GM12878 (cell line): Measurements from ENCODE around the gene NCAPD2. TPM values are rescaled to one million over a fixed set of nuclear protein-coding genes. Genes with fewer than 3 reads are reported as not detected.

ENCODE experiments used
- ATAC-seq: fragments of 200-7000 bp; cut with Tn5 transposase; 3 replicates; pipeline ENCODE4 v1.9.1; 2020; ENCODE audit warnings: mild to moderate bottlenecking, moderate library complexity
- BruUV-seq: library from RNA; stranded (reverse); fragments of 400-500 nt; replicated peaks from 2 replicates; lab custom pipeline; 2021; lab: Mats Ljungman, UMichigan
- CTCF ChIA-PET: fragments of 300-600 bp; sonication (Branson Sonifier 250); formaldehyde crosslinking; extraction: SDS; loops from one replicate; lab custom pipeline; 2021; ENCODE audit warnings: inconsistent platforms; lab: Yijun Ruan, JAX
- POLR2A ChIA-PET: fragments of 350-600 bp; formaldehyde crosslinking; extraction: SDS; loops from one replicate; lab custom pipeline; 2021; ENCODE audit warnings: inconsistent platforms; lab: Charles Lee
- RAD21 ChIA-PET: fragments of 300-600 bp; sonication (Branson Sonifier 250); formaldehyde crosslinking; loops from one replicate; lab custom pipeline; 2023; ENCODE audit warnings: antibody characterized with exemption; ENCODE audit not compliant: unreplicated experiment; lab: Charles Lee
- SMC1A ChIA-PET: fragments of 300-600 bp; sonication (Branson Sonifier 250); formaldehyde crosslinking; loops from one replicate; lab custom pipeline; 2023; ENCODE audit not compliant: unreplicated experiment, uncharacterized antibody; lab: Charles Lee
- DNase-seq: peaks from one replicate; pipeline ENCODE4 v3.0.0-alpha.2; 2011; ENCODE audit warnings: low read depth, low spot score
- FAIRE-seq: peaks from 3 replicates; lab custom pipeline; 2011; peaks lifted over from hg19 to GRCh38; lab: Jason Lieb, UNC
- H2AFZ ChIP-seq: 2 replicates; pipeline ENCODE4 v1.6.0; 2011; ENCODE audit warnings: low read depth, low read length, control low read depth; ENCODE audit not compliant: control insufficient read depth
- H3K27ac ChIP-seq: 2 replicates; pipeline ENCODE4 v1.5.1; 2011; ENCODE audit warnings: control low read depth; ENCODE audit not compliant: control insufficient read depth, insufficient read depth
- H3K27me3 ChIP-seq, 2 experiments: replicated peaks in 1 of 2; 2 replicates each; pipeline versions ENCODE4 v1.6.0 to v1.6.1; 2011; ENCODE audit warnings: low read length in 1 of 2; ENCODE audit not compliant: control insufficient read depth in 2 of 2, insufficient read depth in 2 of 2
- H3K36me3 ChIP-seq, 2 experiments: 2 replicates each; pipeline ENCODE4 v1.5.1; 2011; ENCODE audit warnings: low read length in 1 of 2; ENCODE audit not compliant: control insufficient read depth in 2 of 2, insufficient read depth in 2 of 2
- H3K4me1 ChIP-seq: 2 replicates; pipeline ENCODE4 v1.6.1; 2011; ENCODE audit warnings: mild to moderate bottlenecking, low read length, moderate library complexity, mixed read lengths; ENCODE audit not compliant: control insufficient read depth, insufficient read depth
- H3K4me2 ChIP-seq: 2 replicates; pipeline ENCODE4 v1.6.0; 2011; ENCODE audit warnings: control low read depth; ENCODE audit not compliant: control insufficient read depth, insufficient read depth
- H3K4me3 ChIP-seq: fragments of 200-600 bp; sonication (generic); 2 replicates; pipeline ENCODE4 v1.5.1; 2016
- H3K79me2 ChIP-seq: 2 replicates; pipeline ENCODE4 v1.6.0; 2011; ENCODE audit warnings: low read length; ENCODE audit not compliant: control insufficient read depth, insufficient read depth
- H3K9ac ChIP-seq: 2 replicates; pipeline ENCODE4 v1.8.0; 2011; ENCODE audit warnings: low read length, control low read depth, mixed read lengths; ENCODE audit not compliant: control insufficient read depth, insufficient read depth
- H3K9me3 ChIP-seq: replicated peaks from 3 replicates; pipeline ENCODE4 v1.5.1; 2011; ENCODE audit warnings: mild to moderate bottlenecking, low read length; ENCODE audit not compliant: control insufficient read depth, insufficient read depth
- H4K20me1 ChIP-seq: 2 replicates; pipeline ENCODE4 v1.6.0; 2011; ENCODE audit not compliant: control insufficient read depth, insufficient read depth
- CBFB ChIP-seq: IDR thresholded peaks from 2 replicates; pipeline ENCODE4 v1.6.1; 2016; ENCODE audit warnings: antibody characterized with exemption, low read depth
- CHD2 ChIP-seq: IDR thresholded peaks from 2 replicates; pipeline ENCODE4 v1.6.1; 2011; ENCODE audit warnings: low read depth, low read length, improper control_type of control experiment, borderline replicate concordance
- CREM ChIP-seq: IDR thresholded peaks from 2 replicates; pipeline ENCODE4 v1.6.1; 2014; ENCODE audit warnings: antibody characterized with exemption, low read depth
- ESRRA ChIP-seq: IDR thresholded peaks from 2 replicates; pipeline ENCODE4 v1.6.1; 2012; ENCODE audit warnings: mild to moderate bottlenecking, low read length, improper control_type of control experiment
- MEF2A ChIP-seq: IDR thresholded peaks from 2 replicates; pipeline ENCODE4 v1.6.1; 2011; ENCODE audit warnings: low read depth, mild to moderate bottlenecking, low read length, moderate library complexity; ENCODE audit not compliant: insufficient read depth
- MXI1 ChIP-seq: fragments of 150-350 bp; IDR thresholded peaks from 2 replicates; pipeline ENCODE4 v1.6.1; 2011; ENCODE audit warnings: low read depth, mild to moderate bottlenecking, inconsistent platforms, low read length, improper control_type of control experiment
- NBN ChIP-seq: fragments of 450-650 bp; IDR thresholded peaks from 2 replicates; pipeline ENCODE4 v1.6.1; 2016
- NFYA ChIP-seq: IDR thresholded peaks from 2 replicates; pipeline ENCODE4 v1.6.1; 2011; ENCODE audit warnings: low read depth, mild to moderate bottlenecking, low read length, improper control_type of control experiment, borderline replicate concordance
- NFYB ChIP-seq: IDR thresholded peaks from 2 replicates; pipeline ENCODE4 v1.6.1; 2011; ENCODE audit warnings: low read depth, mild to moderate bottlenecking, low read length, improper control_type of control experiment, moderate library complexity; ENCODE audit not compliant: insufficient read depth
- RAD21 ChIP-seq: IDR thresholded peaks from 2 replicates; pipeline ENCODE4 v1.6.1; 2011; ENCODE audit warnings: mild to moderate bottlenecking, low read depth, low read length, moderate library complexity; ENCODE audit not compliant: insufficient read depth
- SIX5 ChIP-seq: IDR thresholded peaks from 2 replicates; pipeline ENCODE4 v1.6.1; 2011; ENCODE audit warnings: mild to moderate bottlenecking, low read depth, low read length, moderate library complexity; ENCODE audit not compliant: severe bottlenecking
- SPI1 ChIP-seq: IDR thresholded peaks from 2 replicates; pipeline ENCODE4 v1.6.1; 2011; ENCODE audit warnings: low read depth, mild to moderate bottlenecking, low read length, moderate library complexity, borderline replicate concordance; ENCODE audit not compliant: insufficient read depth
- TARDBP ChIP-seq: IDR thresholded peaks from 2 replicates; pipeline ENCODE4 v1.6.1; 2016; ENCODE audit warnings: borderline replicate concordance
- WGBS: methylation state at CpG from one replicate; pipeline ENCODE4 v1.1.6; 2016; ENCODE audit warnings: low lambda C conversion rate; ENCODE audit not compliant: insufficient replicate concordance, insufficient coverage; ENCODE audit errors: missing lambda C conversion rate; 5-methylcytosine and 5-hydroxymethylcytosine counted together
- in situ Hi-C: fragments of 300-500 bp; cut with MboI; formaldehyde crosslinking; loops from 9 replicates; pipeline ENCODE4 v1.14.3; 2018; ENCODE audit warnings: mixed read lengths
- intact Hi-C: fragments of 100-400 bp; cut with micrococcal nuclease; formaldehyde crosslinking; loops from one replicate; pipeline ENCODE4 v1.14.2; 2022; ENCODE audit not compliant: unreplicated experiment
- polyA plus RNA-seq, 11 experiments: library from polyadenylated mRNA; depleted of rRNA in 4 of 11; unstranded in 6 of 11; stranded (reverse) in 5 of 11; fragments of >200 nt; fragmentation: Nextera tagmentation in 4 of 11; fragmentation: Illumina TruSeq in 1 of 11; extraction: Ambion mirVana in 4 of 11; extraction: Trizol in 1 of 11; gene quantifications; 1 replicate in 1 of 11; 2 replicates in 10 of 11; pipeline versions ENCODE4 v1.2.1 to v1.2.3, GENCODE V29; 2011 to 2016; ENCODE audit warnings: inconsistent platforms in 2 of 11, missing spikeins in 2 of 11, low read depth in 1 of 11
- total RNA-seq, 4 experiments: library from RNA; depleted of rRNA in 3 of 4; stranded (reverse); fragments of >200 nt in 3 of 4; fragmentation: Illumina TruSeq in 1 of 4; extraction: Trizol in 1 of 4; gene quantifications; 2 replicates each; pipeline versions ENCODE4 v1.2.1 to v1.2.3, GENCODE V29; 2013 to 2021
- TF ChIP-seq, protein P1 (sequence below): fragments of 450-650 bp; IDR thresholded peaks from 2 replicates; pipeline ENCODE4 v1.6.1; 2016; ENCODE audit warnings: mild to moderate bottlenecking

Gene NCAPD2
- total and polyA plus RNA-seq, 10 of the 15 experiments (the other 5 are each of a cell fraction or from before 2014, with no cell fraction given), result 24.2 to 160 (median 110) TPM

DNA sequence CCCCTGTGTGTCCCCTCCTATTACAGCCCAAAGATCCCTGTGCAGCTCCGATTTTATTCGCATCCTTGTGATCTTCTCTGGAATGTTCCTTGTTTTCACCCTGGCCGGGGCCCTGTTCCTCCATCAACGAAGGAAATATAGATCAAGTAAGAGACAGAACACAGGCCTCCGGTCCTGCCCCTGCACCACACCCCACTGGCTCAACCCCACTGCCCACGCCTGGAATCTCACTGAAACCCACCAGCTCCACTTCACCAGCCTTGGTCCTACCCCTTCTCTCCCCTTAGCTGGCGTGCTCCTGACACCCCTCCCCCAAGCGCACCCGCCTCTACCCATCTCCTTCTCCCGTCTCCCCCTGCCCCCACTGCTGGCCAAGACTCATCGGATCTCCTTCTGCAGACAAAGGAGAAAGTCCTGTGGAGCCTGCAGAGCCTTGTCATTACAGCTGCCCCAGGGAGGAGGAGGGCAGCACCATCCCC, 43.0 kb upstream of the NCAPD2 start:
- peak overlapping the region; percentile 99 for H3K4me2 ChIP-seq
- H2AFZ ChIP-seq, result peak overlapping the region; percentile 59
- BruUV-seq, result no TSS peak
- intact Hi-C loops (loop anchor here (1.0 kb wide), 1 partner anchor 24 kb away; no protein-coding TSS in a partner anchor), in situ Hi-C loops (no loop called here)
- DNase-seq (no peak), FAIRE-seq (no peak), ATAC-seq (peak; percentile 17)
- H3K36me3 ChIP-seq, result peaks cover 1 to 10% of the 10 kb centered on the region in 2 experiments
- peaks cover 38% of the 10 kb centered on the region for H3K4me1 ChIP-seq
- H3K27ac ChIP-seq, result peak overlapping the region; percentile 98
- ChIA-PET CTCF (interaction anchor here (1.1 to 5.3 kb wide), 10 partner anchors 10 to 255 kb away, joined by 3 to 48 read pairs (median 6); partner anchors contain the start of gene VAMP1), RAD21 (interaction anchor here (0.6 to 17.1 kb wide), 16 partner anchors 7 to 128 kb away, joined by 3 to 319 read pairs (median 4); partner anchors contain the start of genes CD27, MRPL51 and VAMP1), SMC1A (interaction anchor here (0.8 to 6.7 kb wide), 10 partner anchors 8 to 129 kb away, joined by 3 to 90 read pairs (median 10); no protein-coding TSS in a partner anchor), POLR2A (interaction anchor here (0.6 to 17.5 kb wide), 13 partner anchors 8 to 126 kb away, joined by 3 to 384 read pairs (median 11); partner anchors contain the start of genes CD27, MRPL51 and VAMP1)
- H3K4me3 ChIP-seq, result peak overlapping the region; percentile 83
- peak overlapping the region; percentile 92 for H3K9ac ChIP-seq
- no peaks in the 10 kb centered on the region for H3K27me3 ChIP-seq
- WGBS, result 30% methylated on average over 11 of the region's 11 CpGs
- H3K9me3 ChIP-seq, result no peaks in the 10 kb centered on the region
- H4K20me1 ChIP-seq, result no peaks in the 10 kb centered on the region
- TF ChIP-seq NFYA, result no peak
- TF ChIP-seq ESRRA, result no peak
- 0 out of 2 replicates have a peak, but pooled peaks have one; percentile 11 for TF ChIP-seq TARDBP
- TF ChIP-seq MEF2A, result no peak
- TF ChIP-seq CBFB, result 0 out of 2 replicates have a peak, but pooled peaks have one; percentile 2
- TF ChIP-seq, protein P1, sequence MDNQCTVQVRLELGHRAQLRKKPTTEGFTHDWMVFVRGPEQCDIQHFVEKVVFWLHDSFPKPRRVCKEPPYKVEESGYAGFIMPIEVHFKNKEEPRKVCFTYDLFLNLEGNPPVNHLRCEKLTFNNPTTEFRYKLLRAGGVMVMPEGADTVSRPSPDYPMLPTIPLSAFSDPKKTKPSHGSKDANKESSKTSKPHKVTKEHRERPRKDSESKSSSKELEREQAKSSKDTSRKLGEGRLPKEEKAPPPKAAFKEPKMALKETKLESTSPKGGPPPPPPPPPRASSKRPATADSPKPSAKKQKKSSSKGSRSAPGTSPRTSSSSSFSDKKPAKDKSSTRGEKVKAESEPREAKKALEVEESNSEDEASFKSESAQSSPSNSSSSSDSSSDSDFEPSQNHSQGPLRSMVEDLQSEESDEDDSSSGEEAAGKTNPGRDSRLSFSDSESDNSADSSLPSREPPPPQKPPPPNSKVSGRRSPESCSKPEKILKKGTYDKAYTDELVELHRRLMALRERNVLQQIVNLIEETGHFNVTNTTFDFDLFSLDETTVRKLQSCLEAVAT, result peak; percentile 78
- no peak for TF ChIP-seq RAD21
- no peak for TF ChIP-seq MXI1
- TF ChIP-seq NFYB, result no peak
- peak; percentile 40; the same call in 1 of the 2 replicates for TF ChIP-seq NBN
- TF ChIP-seq SIX5, result no peak
- no peak for TF ChIP-seq SPI1
- TF ChIP-seq CHD2, result peak; percentile 73; the same call in 1 of the 2 replicates
- no peak for TF ChIP-seq CREM
- peaks cover 72% of the 10 kb centered on the region for H3K79me2 ChIP-seq
